Measurements from ENCODE around the gene SHISA6.

DNA sequence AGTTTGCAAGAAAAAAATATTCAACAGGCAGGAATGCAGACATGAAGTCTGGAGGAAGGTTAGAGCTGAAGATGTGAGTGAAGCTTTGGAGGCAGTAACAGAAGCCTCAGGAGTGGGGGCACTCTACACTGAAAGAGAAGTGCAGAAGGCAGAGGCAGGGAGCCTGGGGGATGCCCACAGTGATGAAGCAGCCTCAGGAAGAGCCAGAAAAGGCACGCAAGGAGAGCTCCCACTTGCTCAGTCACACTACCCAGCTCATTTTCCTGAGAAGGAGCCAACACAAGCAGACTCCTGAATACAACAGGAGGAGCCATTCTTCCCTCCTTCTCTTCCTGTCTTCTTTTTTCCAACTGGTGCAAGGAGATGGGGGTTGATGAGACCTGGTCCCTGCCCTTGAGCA, 312.1 kb downstream of the SHISA6 start:
- TF ChIP-seq, protein P1, sequence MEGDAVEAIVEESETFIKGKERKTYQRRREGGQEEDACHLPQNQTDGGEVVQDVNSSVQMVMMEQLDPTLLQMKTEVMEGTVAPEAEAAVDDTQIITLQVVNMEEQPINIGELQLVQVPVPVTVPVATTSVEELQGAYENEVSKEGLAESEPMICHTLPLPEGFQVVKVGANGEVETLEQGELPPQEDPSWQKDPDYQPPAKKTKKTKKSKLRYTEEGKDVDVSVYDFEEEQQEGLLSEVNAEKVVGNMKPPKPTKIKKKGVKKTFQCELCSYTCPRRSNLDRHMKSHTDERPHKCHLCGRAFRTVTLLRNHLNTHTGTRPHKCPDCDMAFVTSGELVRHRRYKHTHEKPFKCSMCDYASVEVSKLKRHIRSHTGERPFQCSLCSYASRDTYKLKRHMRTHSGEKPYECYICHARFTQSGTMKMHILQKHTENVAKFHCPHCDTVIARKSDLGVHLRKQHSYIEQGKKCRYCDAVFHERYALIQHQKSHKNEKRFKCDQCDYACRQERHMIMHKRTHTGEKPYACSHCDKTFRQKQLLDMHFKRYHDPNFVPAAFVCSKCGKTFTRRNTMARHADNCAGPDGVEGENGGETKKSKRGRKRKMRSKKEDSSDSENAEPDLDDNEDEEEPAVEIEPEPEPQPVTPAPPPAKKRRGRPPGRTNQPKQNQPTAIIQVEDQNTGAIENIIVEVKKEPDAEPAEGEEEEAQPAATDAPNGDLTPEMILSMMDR (IDR thresholded peaks at IDR 0.05) = no peak
- TF ChIP-seq POLR2AphosphoS5 (IDR thresholded peaks at IDR 0.05) = no peak
